HepG2 (cell line): Measurements from ENCODE around the gene GNAI2. TPM values are rescaled to one million over a fixed set of nuclear protein-coding genes. Genes with fewer than 3 reads are reported as not detected.

Experiments
- ATAC-seq: fragments of 200-7000 bp; cut with Tn5 transposase; 3 replicates; pipeline ENCODE4 v1.9.1; 2020; ENCODE audit warnings: mild to moderate bottlenecking, moderate library complexity
- BruUV-seq: library from RNA; stranded (reverse); fragments of 400-500 nt; replicated peaks from 2 replicates; lab custom pipeline; 2021; lab: Mats Ljungman, UMichigan
- CTCF ChIA-PET: fragments of 300-600 bp; formaldehyde crosslinking; extraction: SDS; loops from one replicate; lab custom pipeline; 2021; ENCODE audit warnings: low total read pairs, inconsistent platforms, low intra/inter-chr PET ratio; lab: Yijun Ruan, JAX
- POLR2A ChIA-PET: fragments of 350-600 bp; sonication (Branson Sonifier 250); formaldehyde crosslinking; loops from one replicate; lab custom pipeline; 2020; ENCODE audit warnings: antibody characterized with exemption, inconsistent platforms; lab: Yijun Ruan, JAX
- DNase-seq: peaks from one replicate; pipeline ENCODE4 v3.0.0-alpha.2; 2015; ENCODE audit warnings: low spot score
- FAIRE-seq: peaks from 3 replicates; lab custom pipeline; 2011; peaks lifted over from hg19 to GRCh38; lab: Jason Lieb, UNC
- H2AFZ ChIP-seq: one replicate; pipeline ENCODE4 v1.6.1; 2011; ENCODE audit warnings: low read length, inconsistent platforms
- H3K27ac ChIP-seq: fragments of 300-600 bp; 3 replicates; pipeline ENCODE4 v1.8.0; 2011; ENCODE audit warnings: mixed run types, mild to moderate bottlenecking, mixed read lengths, low read length, inconsistent platforms; ENCODE audit not compliant: insufficient read depth; ENCODE audit errors: extremely low read length
- H3K27me3 ChIP-seq, 2 experiments: fragments of 200-600 bp in 1 of 2; 2 replicates in 1 of 2; 3 replicates in 1 of 2; pipeline versions ENCODE4 v1.6.0 to v1.8.0; 2011; ENCODE audit warnings: low read length in 2 of 2, mild to moderate bottlenecking in 2 of 2, moderate library complexity in 2 of 2, inconsistent platforms in 1 of 2; ENCODE audit not compliant: insufficient read depth in 2 of 2, control insufficient read depth in 1 of 2
- H3K36me3 ChIP-seq, 2 experiments: fragments of 200-600 bp in 1 of 2; replicated peaks in 1 of 2; 2 replicates in 1 of 2; 3 replicates in 1 of 2; pipeline versions ENCODE4 v1.5.1 to v1.8.0; 2011; ENCODE audit warnings: low read length in 2 of 2, inconsistent platforms in 1 of 2; ENCODE audit not compliant: insufficient read depth in 2 of 2, control insufficient read depth in 1 of 2
- H3K4me1 ChIP-seq: 2 replicates; pipeline ENCODE4 v1.5.1; 2012; ENCODE audit warnings: low read length, inconsistent platforms; ENCODE audit not compliant: insufficient read depth
- H3K4me2 ChIP-seq: 2 replicates; pipeline ENCODE4 v1.6.0; 2011; ENCODE audit warnings: low read depth, low read length, inconsistent platforms
- H3K4me3 ChIP-seq, 3 experiments: fragments of 200-600 bp in 1 of 3; sonication (generic), shearing (Covaris generic) in 1 of 3; replicated peaks in 1 of 3; 2 replicates each; pipeline ENCODE4 v1.5.1; 2011 to 2016; ENCODE audit warnings: low read length in 3 of 3, inconsistent platforms in 2 of 3, low read depth in 2 of 3, mild to moderate bottlenecking in 2 of 3, control low read depth in 1 of 3, mixed read lengths in 1 of 3; ENCODE audit not compliant: insufficient read depth in 1 of 3
- H3K79me2 ChIP-seq: one replicate; pipeline ENCODE4 v1.6.1; 2011; ENCODE audit warnings: low read length, inconsistent platforms; ENCODE audit not compliant: insufficient read depth
- H3K9ac ChIP-seq: 2 replicates; pipeline ENCODE4 v1.6.0; 2011; ENCODE audit warnings: mild to moderate bottlenecking, low read depth, low read length, inconsistent platforms; ENCODE audit not compliant: insufficient read depth
- H3K9me3 ChIP-seq: 2 replicates; pipeline ENCODE4 v1.5.1; 2012; ENCODE audit warnings: mild to moderate bottlenecking, low read length
- H4K20me1 ChIP-seq: 2 replicates; pipeline ENCODE4 v1.6.0; 2011; ENCODE audit warnings: inconsistent platforms, mild to moderate bottlenecking, low read length, moderate library complexity; ENCODE audit not compliant: insufficient read depth
- ATF5 ChIP-seq: sonication (generic); formaldehyde crosslinking; IDR thresholded peaks from 2 replicates; pipeline ENCODE4 v1.4.0; 2020; ENCODE audit warnings: mild to moderate bottlenecking, low read depth, missing genetic modification reagents
- GABPA ChIP-seq, 2 experiments: IDR thresholded peaks; 2 replicates each; pipeline ENCODE4 v1.6.1; 2011 to 2016; ENCODE audit warnings: low read depth in 2 of 2, low read length in 1 of 2, missing biosample characterization in 1 of 2, missing genetic modification characterization in 1 of 2
- GABPB1 ChIP-seq: IDR thresholded peaks from 2 replicates; pipeline ENCODE4 v1.6.1; 2016; ENCODE audit warnings: mild to moderate bottlenecking, missing genetic modification reagents, moderate library complexity, missing compliant biosample characterization
- IRF9 ChIP-seq: sonication (generic); formaldehyde crosslinking; IDR thresholded peaks from 2 replicates; pipeline ENCODE4 v1.8.0; 2022; ENCODE audit warnings: missing genetic modification reagents, mild to moderate bottlenecking, borderline replicate concordance
- KAT2B ChIP-seq: fragments of 150-350 bp; IDR thresholded peaks from 2 replicates; pipeline ENCODE4 v1.6.1; 2014; ENCODE audit warnings: low read depth, low read length, borderline replicate concordance
- LBX2 ChIP-seq: sonication (generic); formaldehyde crosslinking; IDR thresholded peaks from 2 replicates; pipeline ENCODE4 v1.5.0; 2020; ENCODE audit warnings: missing genetic modification reagents, mild to moderate bottlenecking, borderline replicate concordance
- MAX ChIP-seq: IDR thresholded peaks from 2 replicates; pipeline ENCODE4 v1.6.1; 2012; ENCODE audit warnings: inconsistent platforms
- MTA1 ChIP-seq: sonication (generic); formaldehyde crosslinking; IDR thresholded peaks from 2 replicates; pipeline ENCODE4 v1.4.0; 2020; ENCODE audit warnings: missing genetic modification reagents, mild to moderate bottlenecking, borderline replicate concordance
- NFRKB ChIP-seq: fragments of 450-650 bp; IDR thresholded peaks from 2 replicates; pipeline ENCODE4 v1.6.1; 2017
- REPIN1 ChIP-seq: sonication (generic); formaldehyde crosslinking; IDR thresholded peaks from 2 replicates; pipeline ENCODE4 v1.8.0; 2022; ENCODE audit warnings: missing genetic modification reagents, low read depth, mild to moderate bottlenecking, borderline replicate concordance
- TAF1 ChIP-seq: sonication (generic); formaldehyde crosslinking; IDR thresholded peaks from 2 replicates; pipeline ENCODE4 v1.4.0; 2020; ENCODE audit warnings: missing genetic modification reagents
- ZBTB38 ChIP-seq: sonication (generic); formaldehyde crosslinking; IDR thresholded peaks from 2 replicates; pipeline ENCODE4 v1.5.1; 2020; ENCODE audit warnings: mild to moderate bottlenecking, missing genetic modification reagents
- ZNF232 ChIP-seq: sonication (generic); formaldehyde crosslinking; IDR thresholded peaks from 2 replicates; pipeline ENCODE4 v1.4.0; 2020; ENCODE audit warnings: missing genetic modification reagents, borderline replicate concordance
- ZNF256 ChIP-seq: sonication (generic); formaldehyde crosslinking; conservative IDR thresholded peaks from 2 replicates; pipeline ENCODE4 v1.4.0; 2020; ENCODE audit warnings: missing genetic modification reagents
- ZNF362 ChIP-seq: sonication (generic); formaldehyde crosslinking; IDR thresholded peaks from 2 replicates; pipeline ENCODE4 v1.4.0; 2020; ENCODE audit warnings: missing genetic modification reagents, mild to moderate bottlenecking, borderline replicate concordance
- ZNF441 ChIP-seq: sonication (generic); formaldehyde crosslinking; IDR thresholded peaks from 2 replicates; pipeline ENCODE4 v1.7.0; 2021; ENCODE audit warnings: missing genetic modification reagents, borderline replicate concordance
- WGBS: methylation state at CpG from one replicate; pipeline ENCODE4 v1.1.6; 2017; ENCODE audit warnings: low lambda C conversion rate; 5-methylcytosine and 5-hydroxymethylcytosine counted together
- in situ Hi-C: cut with HindIII; loops from 2 replicates; pipeline ENCODE4 v1.10.0; 2017; ENCODE audit warnings: low pct_unique_long_range_greater_than_20kb; ENCODE audit not compliant: extremely low pct_ligation_motif_present
- intact Hi-C: fragments of 100-400 bp; cut with micrococcal nuclease; formaldehyde crosslinking; loops from one replicate; pipeline ENCODE4 v1.10.0; 2022; ENCODE audit not compliant: unreplicated experiment
- polyA plus RNA-seq, 8 experiments: library from polyadenylated mRNA; depleted of rRNA in 3 of 8; stranded (reverse) in 7 of 8; unstranded in 1 of 8; fragments of >200 nt; fragmentation: Illumina TruSeq in 4 of 8; extraction: Trizol in 4 of 8; gene quantifications; 2 replicates each; pipeline versions ENCODE4 v1.2.1 to v1.2.3, GENCODE V29; 2011 to 2016; ENCODE audit warnings: low read depth in 4 of 8, missing spikeins in 1 of 8, mixed read lengths in 1 of 8; ENCODE audit not compliant: insufficient read depth in 1 of 8
- total RNA-seq, 5 experiments: library from RNA; depleted of rRNA; stranded (reverse); fragments of >200 nt; fragmentation: Illumina TruSeq; extraction: Trizol; gene quantifications; 2 replicates each; pipeline ENCODE4 v1.2.3, GENCODE V29; 2016; ENCODE audit warnings: low read depth in 1 of 5

The GNAI2 gene
- total and polyA plus RNA-seq, 2 of the 13 experiments (the other 11 are each of a cell fraction or from before 2014, with no cell fraction given): 51.1 to 66.2 TPM

- TF ChIP-seq ZNF232 (CRISPR knock-in tag): no peak
These were observed 6.5 kb upstream of the GNAI2 start (continued) for GRCh38 chr3:50229490-50229889.

GRCh38 chr3:50230104-50230793 is 5.8 kb upstream of the GNAI2 start:
- 72% methylated on average over 4 of the region's 8 CpGs for WGBS
- H3K4me2 ChIP-seq: no peak overlapping the region
- CTCF ChIA-PET: no interaction called here
- FAIRE-seq: no peak
- intact Hi-C loops: no loop called here
- no peaks in the 10 kb centered on the region for H3K79me2 ChIP-seq
- H3K27me3 ChIP-seq: no peaks in the 10 kb centered on the region
- no peak overlapping the region for H3K27ac ChIP-seq
- H2AFZ ChIP-seq: no peak overlapping the region
- no peaks in the 10 kb centered on the region for H3K9me3 ChIP-seq
- BruUV-seq: no TSS peak
- POLR2A ChIA-PET: interaction anchor here (0.9 to 7.3 kb wide), 8 partner anchors 20 to 76 kb away, joined by 3 to 117 read pairs (median 8); no protein-coding TSS in a partner anchor
- H3K4me1 ChIP-seq: peaks cover 74% of the 10 kb centered on the region
- DNase-seq: no peak
- H3K9ac ChIP-seq: no peak overlapping the region
- no peak for ATAC-seq
- in situ Hi-C loops: no loop called here
- H3K4me3 ChIP-seq: no peak overlapping the region
- H3K36me3 ChIP-seq: no peaks in the 10 kb centered on the region; a peak in 1 of 5 replicates
- H4K20me1 ChIP-seq: no peaks in the 10 kb centered on the region
- TF ChIP-seq NFRKB (no peak), GABPB1 (0 out of 2 replicates have a peak, but pooled peaks have one; percentile 37), ZNF256 (CRISPR knock-in tag) (no peak), GABPA (IDR thresholded peaks at IDR 0.05; ENCODE audit: low read depth, low read length) (no peak), GABPA (CRISPR knock-in tag; IDR thresholded peaks at IDR 0.05; ENCODE audit: low read depth) (peak; percentile 67), MTA1 (CRISPR knock-in tag) (no peak), ZNF362 (CRISPR knock-in tag) (no peak), IRF9 (no peak), ZNF441 (CRISPR knock-in tag) (no peak), ZBTB38 (CRISPR knock-in tag) (no peak), REPIN1 (CRISPR knock-in tag) (no peak), TAF1 (CRISPR knock-in tag) (no peak), ATF5 (CRISPR knock-in tag) (no peak), KAT2B (no peak), MAX (peak; percentile 40; the same call in 1 of the 2 replicates), LBX2 (CRISPR knock-in tag) (no peak)
